IMR-90 (cell line): ENCODE measurements around the gene C13orf42.

Experiments used
- BHLHE40 ChIP-seq: fragments of 150-350 bp; IDR thresholded peaks from 2 replicates; pipeline ENCODE4 v1.6.1; 2016; ENCODE audit warnings: mild to moderate bottlenecking, low read depth, low read length
- CTCF ChIP-seq: conservative IDR thresholded peaks from 2 replicates; pipeline ENCODE4 v1.5.1; 2012; ENCODE audit warnings: mild to moderate bottlenecking, low read depth, low read length, improper control_type of control experiment
- POLR2A ChIP-seq: IDR thresholded peaks from 2 replicates; pipeline ENCODE4 v1.6.1; 2012; ENCODE audit warnings: mild to moderate bottlenecking, low read depth, low read length

- TF ChIP-seq CTCF (no peak), POLR2A (no peak), BHLHE40 (no peak)
These were observed 43.8 kb downstream of the C13orf42 start for GRCh38 chr13:51067210-51067701.
